A673 (cell line): Measurements from ENCODE around the gene DEDD. TPM values are rescaled to one million over a fixed set of nuclear protein-coding genes. Genes with fewer than 3 reads are reported as not detected.

Source experiments
- BruUV-seq: library from RNA; stranded (reverse); fragments of 400-500 nt; replicated peaks from 2 replicates; lab custom pipeline; 2021; lab: Mats Ljungman, UMichigan
- CTCF ChIA-PET: fragments of 300-600 bp; sonication (Branson Sonifier 250); formaldehyde crosslinking; loops from one replicate; lab custom pipeline; 2022; ENCODE audit warnings: antibody characterized with exemption; lab: Charles Lee
- POLR2A ChIA-PET: fragments of 300-600 bp; sonication (Branson Sonifier 250); formaldehyde crosslinking; loops from one replicate; lab custom pipeline; 2022; ENCODE audit warnings: antibody characterized with exemption; ENCODE audit not compliant: low non-redundant PET; lab: Charles Lee
- DNase-seq: peaks from one replicate; pipeline ENCODE4 v3.0.0-alpha.2; 2015; ENCODE audit warnings: low spot score
- H3K27ac ChIP-seq: fragments of 200-600 bp; sonication (generic); 2 replicates; pipeline ENCODE4 v1.5.1; 2016; ENCODE audit warnings: mixed run types, low read depth, mild to moderate bottlenecking, mixed read lengths, antibody characterized with exemption, low read length; ENCODE audit not compliant: poor library complexity, severe bottlenecking
- H3K27me3 ChIP-seq: fragments of 200-600 bp; sonication (generic); replicated peaks from 2 replicates; pipeline ENCODE4 v1.6.1; 2017; ENCODE audit warnings: mixed run types, low read depth, mild to moderate bottlenecking, mixed read lengths, antibody characterized with exemption, low read length; ENCODE audit not compliant: insufficient read depth, poor library complexity
- H3K36me3 ChIP-seq: fragments of 200-600 bp; sonication (generic); 2 replicates; pipeline ENCODE4 v1.6.1; 2016; ENCODE audit warnings: mixed run types, mild to moderate bottlenecking, mixed read lengths, antibody characterized with exemption, low read length; ENCODE audit not compliant: insufficient read depth, poor library complexity, severe bottlenecking
- H3K4me1 ChIP-seq: fragments of 200-600 bp; sonication (generic); 2 replicates; pipeline ENCODE4 v1.6.1; 2017; ENCODE audit warnings: mixed run types, mild to moderate bottlenecking, mixed read lengths, antibody characterized with exemption, low read length; ENCODE audit not compliant: insufficient read depth, poor library complexity, severe bottlenecking
- H3K4me3 ChIP-seq: fragments of 200-600 bp; sonication (generic); 2 replicates; pipeline ENCODE4 v1.5.1; 2016; ENCODE audit warnings: low read depth, mixed run types, mild to moderate bottlenecking, mixed read lengths, low read length; ENCODE audit not compliant: poor library complexity, severe bottlenecking
- H3K9me3 ChIP-seq: fragments of 200-600 bp; sonication (generic); 2 replicates; pipeline ENCODE4 v1.6.1; 2016; ENCODE audit warnings: mixed run types, low read depth, mild to moderate bottlenecking, mixed read lengths, antibody characterized with exemption, low read length; ENCODE audit not compliant: poor library complexity, severe bottlenecking
- CTCF ChIP-seq: fragments of 300-800, 200-600 bp; sonication (generic); conservative IDR thresholded peaks from 2 replicates; pipeline ENCODE4 v1.5.1; 2017; ENCODE audit warnings: low read depth, mild to moderate bottlenecking, antibody characterized with exemption, low read length, moderate library complexity, mixed read lengths
- EZH2 ChIP-seq: fragments of 200-600 bp; sonication (generic); IDR thresholded peaks from 2 replicates; pipeline ENCODE4 v1.6.1; 2017; ENCODE audit warnings: borderline replicate concordance, low read depth, mild to moderate bottlenecking, mixed read lengths, antibody characterized with exemption, low read length; ENCODE audit not compliant: poor library complexity, severe bottlenecking
- intact Hi-C: fragments of 100-400 bp; cut with micrococcal nuclease; formaldehyde crosslinking; loops from one replicate; pipeline ENCODE4 v1.10.0; 2022; ENCODE audit not compliant: unreplicated experiment
- total RNA-seq: library from RNA; stranded (reverse); gene quantifications from 2 replicates; pipeline ENCODE4 v1.2.3, GENCODE V29; 2021

The DEDD gene
- total RNA-seq, 1 experiment from 2014 or later: 54.6 TPM

GRCh38 chr1:161159913-161160243 lies 27.4 kb upstream of the DEDD start:
- intact Hi-C loops: no loop called here
- CTCF ChIA-PET: no interaction called here
- no peak for DNase-seq
- H3K4me1 ChIP-seq: peaks cover 5% of the 10 kb centered on the region
- H3K9me3 ChIP-seq: no peaks in the 10 kb centered on the region
- TSS peak; percentile 27 for BruUV-seq
- peaks cover 34% of the 10 kb centered on the region for H3K36me3 ChIP-seq
- POLR2A ChIA-PET: no interaction called here
- peak overlapping the region; percentile 82 for H3K4me3 ChIP-seq
- TF ChIP-seq EZH2 (no peak), CTCF (no peak)
- H3K27me3 ChIP-seq: no peaks in the 10 kb centered on the region
- peak overlapping the region; percentile 92 for H3K27ac ChIP-seq

- peak within 1 kb of the TSS; percentile 92 for H3K27ac ChIP-seq
- H3K9me3 ChIP-seq: no peaks in the 10 kb centered on the region
- H3K4me3 ChIP-seq: peak within 1 kb of the TSS; percentile 82
- H3K36me3 ChIP-seq: peaks cover 34% of the 10 kb centered on the region
- POLR2A ChIA-PET: no interaction called here
- TF ChIP-seq CTCF: no peak
- no TSS peak for BruUV-seq
- intact Hi-C loops: no loop called here
- no peaks in the 10 kb centered on the region for H3K27me3 ChIP-seq
- peaks cover 5% of the 10 kb centered on the region for H3K4me1 ChIP-seq
- DNase-seq: peak; percentile 96
- CTCF ChIA-PET: no interaction called here
Measured at GRCh38 chr1:161159087-161159912, 26.8 kb upstream of the DEDD start, which contains the start of gene USP21. TSS of gene USP21 (plus strand) at chr1:161159500. CDS start at chr1:161160641, 1,141 bp downstream.

- TF ChIP-seq CTCF (no peak), EZH2 (no peak)
- no TSS peak for BruUV-seq
- H3K4me1 ChIP-seq: peaks cover 5% of the 10 kb centered on the region
- H3K27me3 ChIP-seq: no peaks in the 10 kb centered on the region
- intact Hi-C loops: no loop called here
- H3K36me3 ChIP-seq: peaks cover 28% of the 10 kb centered on the region
- H3K27ac ChIP-seq: peak overlapping the region; percentile 92
- ChIA-PET CTCF (no interaction called here), POLR2A (no interaction called here)
- H3K9me3 ChIP-seq: no peaks in the 10 kb centered on the region
- DNase-seq: no peak
- H3K4me3 ChIP-seq: peak overlapping the region; percentile 82
Measured at GRCh38 chr1:161158316-161159010, 26.0 kb upstream of the DEDD start.
